HFF-Myc (cell line): ENCODE data around the gene RAB1B.

ENCODE experiments used
- DNase-seq: peaks from one replicate; pipeline ENCODE4 v3.0.0-alpha.2; 2011; ENCODE audit warnings: low read depth; ENCODE audit errors: extremely low read depth
- H3K4me3 ChIP-seq: replicated peaks from 2 replicates; pipeline ENCODE4 v1.5.1; 2011; ENCODE audit warnings: low read depth, mild to moderate bottlenecking, control low read depth, low read length
- CTCF ChIP-seq: IDR thresholded peaks from 2 replicates; pipeline ENCODE4 v1.5.1; 2012; ENCODE audit warnings: mild to moderate bottlenecking, low read depth, low read length, control low read depth; ENCODE audit errors: missing control alignments

The RAB1B gene

GRCh38 chr11:66238786-66239413, 29.5 kb upstream of the RAB1B start:
- no peak for TF ChIP-seq CTCF
- no peak overlapping the region for H3K4me3 ChIP-seq
- DNase-seq, result no peak

GRCh38 chr11:66239511-66239910, 28.9 kb upstream of the RAB1B start:
- no peak overlapping the region for H3K4me3 ChIP-seq
- no peak for TF ChIP-seq CTCF
- no peak for DNase-seq

GRCh38 chr11:66239998-66240780, 28.2 kb upstream of the RAB1B start:
- H3K4me3 ChIP-seq, result no peak overlapping the region
- DNase-seq, result no peak
- no peak for TF ChIP-seq CTCF

GRCh38 chr11:66240781-66241136, 27.7 kb upstream of the RAB1B start:
- no peak for DNase-seq
- no peak overlapping the region for H3K4me3 ChIP-seq
- no peak for TF ChIP-seq CTCF

- no peak overlapping the region for H3K4me3 ChIP-seq
- TF ChIP-seq CTCF, result no peak
- no peak for DNase-seq
Measured at GRCh38 chr11:66242095-66242765, 26.2 kb upstream of the RAB1B start.

GRCh38 chr11:66243782-66244535, 24.5 kb upstream of the RAB1B start:
- TF ChIP-seq CTCF, result no peak
- DNase-seq, result no peak
- no peak overlapping the region for H3K4me3 ChIP-seq
